Measurements from ENCODE around the gene IRGM. TPM values are rescaled to one million over a fixed set of nuclear protein-coding genes. Genes with fewer than 3 reads are reported as not detected.

Gene IRGM
- total RNA-seq, 1 experiment from 2014 or later, result 0.13 TPM

- no peak overlapping the region for H4K8ac ChIP-seq (replicated peaks; ENCODE audit: insufficient read length, low read depth, low read length)
- no peak overlapping the region for H2BK5ac ChIP-seq (ENCODE audit: insufficient read length, low read length)
- Mint-ChIP-seq H3K9me3 (peaks cover 0 to 2% of the 10 kb centered on the region in 2 experiments; a peak in 2 of 5 replicates), H3K36me3 (ENCODE audit: insufficient read depth in 1 of 3, low read depth in 3 of 3) (peaks cover 0 to 3% (median 0%) of the 10 kb centered on the region in 3 experiments; a peak in 2 of 7 replicates), H3K27ac (no peak overlapping the region), H3K27me3 (ENCODE audit: low read depth) (peaks cover 10% of the 10 kb centered on the region), H3K4me1 (peaks cover 7 to 8% of the 10 kb centered on the region in 2 experiments), H3K4me3 (no peak overlapping the region)
- no peak overlapping the region for H2BK12ac ChIP-seq (ENCODE audit: insufficient read length, low read depth, low read length)
- H2BK120ac ChIP-seq (ENCODE audit: low read depth, low read length, poor library complexity, severe bottlenecking), result no peak overlapping the region
- no peak overlapping the region for H3K56ac ChIP-seq (ENCODE audit: insufficient read length, low read depth, low read length)
- H3K27me3 ChIP-seq (ENCODE audit: insufficient read depth, low read length), result no peaks in the 10 kb centered on the region
- no peak overlapping the region for H4K91ac ChIP-seq (ENCODE audit: insufficient read length, low read depth, low read length)
- TF ChIP-seq CTCF (conservative IDR thresholded peaks at IDR 0.05), result no peak
- no peak overlapping the region for H2AK5ac ChIP-seq (ENCODE audit: insufficient read length, low read length)
- no peak overlapping the region for H3K9ac ChIP-seq (ENCODE audit: extremely low read depth, insufficient read length, low read length)
- DNase-seq, result no peak
- no peaks in the 10 kb centered on the region for H3K79me2 ChIP-seq (ENCODE audit: insufficient read depth, low read length)
- no peak overlapping the region for H2AFZ ChIP-seq (ENCODE audit: low read length)
- no peaks in the 10 kb centered on the region for H3K79me1 ChIP-seq (ENCODE audit: insufficient read depth, low read depth, low read length, poor library complexity, severe bottlenecking)
- H3K23me2 ChIP-seq (ENCODE audit: insufficient read length, low read depth, low read length, poor library complexity, severe bottlenecking), result no peaks in the 10 kb centered on the region
- no peak overlapping the region for H3K4me2 ChIP-seq (ENCODE audit: insufficient read depth, insufficient read length, low read length)
- no peak overlapping the region for H2BK15ac ChIP-seq (ENCODE audit: low read depth, low read length)
- no peak overlapping the region for H3K23ac ChIP-seq (ENCODE audit: insufficient read length, low read depth, low read length)
- no peaks in the 10 kb centered on the region for H3K4me1 ChIP-seq (ENCODE audit: insufficient read depth, low read length)
- H3K4ac ChIP-seq (ENCODE audit: low read depth, low read length), result no peak overlapping the region
- no peaks in the 10 kb centered on the region for H4K20me1 ChIP-seq (ENCODE audit: control insufficient read depth, insufficient read depth, insufficient read length)
- no peaks in the 10 kb centered on the region for H3K9me3 ChIP-seq (ENCODE audit: control insufficient read depth, low read depth, low read length)
- no CpG with 5 or more reads among the region's 4 CpGs for WGBS (ENCODE audit: extremely low coverage, insufficient read length, low lambda C conversion rate)
- H3K27ac ChIP-seq (ENCODE audit: insufficient read length, low read depth, low read length), result no peak overlapping the region
- no peak overlapping the region for H3K14ac ChIP-seq (ENCODE audit: insufficient read depth, low read length)
- no peak overlapping the region for H3K18ac ChIP-seq (ENCODE audit: insufficient read length, low read depth, low read length)
- no peak overlapping the region for H3T11ph ChIP-seq (ENCODE audit: low read length)
- H4K5ac ChIP-seq (ENCODE audit: insufficient read length, low read depth, low read length), result no peak overlapping the region
- no peak overlapping the region for H2BK20ac ChIP-seq (ENCODE audit: low read depth, low read length, poor library complexity, severe bottlenecking)
Observed at GRCh38 chr5:150848271-150848670, 1.9 kb downstream of the IRGM start.
